ENCODE measurements around the gene ADGRL2. TPM values are rescaled to one million over a fixed set of nuclear protein-coding genes. Genes with fewer than 3 reads are reported as not detected.
A peak's percentile ranks its signal among the peaks of the same experiment; 100 is the strongest.

ADGRL2 gene
- 29.4 and 36.4 TPM in 2 replicates for total RNA-seq (2014; rRNA removed; shearing (Covaris generic))

DNA sequence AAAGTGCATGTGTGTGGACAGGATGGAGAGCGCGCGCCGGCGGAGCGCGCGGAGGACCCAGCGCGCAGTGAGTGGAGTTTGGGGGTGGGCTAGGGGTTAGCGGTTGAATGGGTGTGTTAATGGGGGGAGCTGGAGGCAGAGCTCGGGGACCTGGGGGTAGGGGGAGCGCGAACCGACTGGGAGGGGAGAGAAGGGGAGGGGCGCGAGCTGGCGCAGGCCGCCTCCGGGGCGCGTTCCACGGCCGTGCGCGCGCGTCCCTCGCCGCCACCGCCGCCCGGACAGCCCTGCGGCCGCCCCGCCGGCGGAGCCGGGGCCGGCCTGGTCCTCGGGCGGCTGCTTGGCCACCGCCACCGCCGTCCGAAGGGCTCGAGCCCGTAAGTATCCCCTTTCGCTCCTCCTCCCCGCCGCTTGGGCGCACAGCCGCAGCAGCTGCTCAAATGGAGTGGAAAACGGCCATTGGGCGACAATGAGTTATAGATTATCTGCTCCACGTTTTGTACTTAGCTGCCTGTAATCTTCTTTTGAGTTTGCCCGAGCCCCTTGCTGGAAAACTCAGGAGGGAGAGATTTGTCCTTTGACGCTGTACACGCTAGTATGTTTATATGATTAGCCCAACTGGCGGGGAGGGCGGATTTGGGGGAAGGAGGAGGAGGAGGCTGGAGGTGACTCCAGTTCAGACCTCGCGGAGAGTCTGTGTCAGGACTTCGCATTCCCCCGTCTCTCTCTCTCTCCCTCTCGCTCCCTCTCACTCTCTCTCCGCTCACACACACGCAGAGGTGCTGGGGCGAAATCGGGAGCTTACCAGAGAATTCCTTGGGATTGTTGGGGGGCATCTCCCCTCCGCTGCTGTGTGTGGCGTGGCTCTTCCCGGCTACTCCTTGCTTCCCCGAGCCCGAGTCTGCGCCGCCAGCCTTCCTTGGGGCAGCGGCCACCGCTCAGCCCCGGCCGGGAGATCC, at the start of gene ADGRL2:
TSS of gene ADGRL2 (plus strand) at position 240 of the 956 bp plus-strand sequence. CDS start 36,051 bp downstream, outside the sequence.
- DNase-seq (ENCODE audit: low spot score), result peak; percentile 84

GRCh38 chr1:81752840-81753239, 47.9 kb upstream of the ADGRL2 start:
- DNase-seq (ENCODE audit: low spot score), result no peak

GRCh38 chr1:81754424-81754823, 46.3 kb upstream of the ADGRL2 start:
- no peak for DNase-seq (ENCODE audit: low spot score)

DNA sequence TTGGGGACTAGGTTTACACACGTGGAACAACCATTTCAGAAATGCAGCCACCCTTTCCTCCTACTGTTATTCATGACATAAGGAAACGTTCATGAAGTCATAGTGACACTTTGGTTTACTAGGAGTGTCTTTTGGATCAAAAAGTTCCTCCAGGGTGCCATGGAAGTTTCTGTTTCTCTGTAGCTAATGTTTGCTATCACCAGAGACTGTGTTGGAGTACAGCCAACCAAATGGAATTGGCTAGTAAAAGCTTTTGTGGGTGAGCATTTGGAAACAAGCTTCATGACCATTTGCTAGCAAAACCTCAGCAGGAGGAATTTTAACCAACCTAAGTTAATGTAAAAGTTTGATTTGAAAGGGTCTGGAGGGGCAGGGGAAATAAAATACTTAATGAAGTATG, 43.9 kb upstream of the ADGRL2 start:
- no peak for DNase-seq (ENCODE audit: low spot score)

DNA sequence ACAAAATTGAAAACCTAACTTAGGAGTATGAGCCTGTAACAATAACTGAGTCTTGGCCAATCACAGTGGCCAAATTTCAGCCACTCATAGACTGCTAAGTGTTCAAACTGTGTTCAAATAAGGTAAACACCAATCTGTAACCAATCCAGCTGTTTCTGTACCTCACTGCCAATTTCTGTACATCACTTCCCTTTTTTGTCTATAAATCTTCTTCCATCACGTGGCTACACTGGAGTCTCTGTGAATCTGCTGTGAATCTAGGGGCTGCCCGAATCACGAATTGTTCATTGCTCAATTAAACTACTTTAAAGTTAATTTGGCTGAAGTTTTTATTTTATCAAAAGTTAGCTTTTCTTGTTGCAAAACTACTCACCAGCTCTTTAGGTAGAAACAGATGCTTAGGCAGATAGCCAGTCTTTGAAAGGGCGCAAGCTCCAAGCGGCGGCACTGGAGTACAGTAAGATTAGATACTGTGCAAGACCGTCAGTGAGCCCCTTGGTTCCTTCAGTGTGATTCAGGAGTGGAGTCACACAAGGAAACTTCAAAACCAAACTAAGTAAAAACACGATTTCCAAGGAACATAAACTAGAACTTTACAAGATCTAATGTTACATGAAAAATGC, 43.2 kb upstream of the ADGRL2 start:
- no peak for DNase-seq (ENCODE audit: low spot score)

DNA sequence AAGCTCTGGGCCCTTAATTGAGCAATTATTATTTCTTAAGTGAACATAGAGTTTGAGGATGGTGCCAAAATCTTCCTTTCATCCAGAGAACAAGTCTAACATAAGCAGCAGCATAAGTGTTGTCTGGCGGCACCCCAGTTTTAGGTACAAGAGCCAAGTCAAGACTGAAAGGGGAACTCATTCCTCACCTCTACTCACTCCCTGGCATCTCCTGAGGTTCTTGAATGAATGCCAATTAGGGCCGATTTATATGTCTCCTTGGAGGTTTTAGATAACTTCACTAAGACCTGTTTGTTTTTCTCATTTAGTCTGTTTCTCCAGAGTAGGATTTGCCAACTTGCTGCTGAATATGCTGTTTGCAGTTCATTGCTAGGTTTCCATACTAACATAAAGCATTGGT, 42.6 kb upstream of the ADGRL2 start:
- no peak for DNase-seq (ENCODE audit: low spot score)

DNA sequence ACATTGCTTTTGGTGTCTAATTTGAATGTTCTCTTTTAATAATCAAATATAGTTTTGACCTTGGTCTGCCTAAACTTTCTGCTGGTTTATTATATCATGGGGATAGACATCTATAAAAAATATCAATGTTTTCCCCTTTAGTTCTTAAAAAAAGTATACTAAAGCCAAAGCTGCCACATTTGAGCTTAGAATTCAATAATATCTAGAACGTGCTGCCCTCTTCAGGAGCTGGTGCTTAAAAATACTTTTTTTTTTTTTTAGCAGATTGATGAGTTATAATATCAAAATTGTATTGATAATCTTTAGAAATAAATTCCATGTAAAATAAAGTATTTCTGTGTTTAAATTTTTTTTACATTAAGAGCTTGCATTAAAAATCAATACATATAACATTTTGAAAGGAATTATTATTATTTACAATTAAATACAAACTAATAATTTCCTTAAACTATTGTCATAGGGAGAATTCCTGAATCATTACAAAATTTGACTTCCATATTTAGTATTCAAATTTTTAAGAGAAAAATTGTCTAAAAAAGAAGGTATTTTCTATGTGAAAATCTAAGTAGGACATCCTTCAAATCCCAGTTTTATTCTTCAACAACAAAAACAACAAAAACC, 40.1 kb upstream of the ADGRL2 start:
- DNase-seq (ENCODE audit: low spot score), result peak; percentile 7

GRCh38 chr1:81775510-81775909, 25.2 kb upstream of the ADGRL2 start:
- DNase-seq (ENCODE audit: low spot score), result no peak

DNA sequence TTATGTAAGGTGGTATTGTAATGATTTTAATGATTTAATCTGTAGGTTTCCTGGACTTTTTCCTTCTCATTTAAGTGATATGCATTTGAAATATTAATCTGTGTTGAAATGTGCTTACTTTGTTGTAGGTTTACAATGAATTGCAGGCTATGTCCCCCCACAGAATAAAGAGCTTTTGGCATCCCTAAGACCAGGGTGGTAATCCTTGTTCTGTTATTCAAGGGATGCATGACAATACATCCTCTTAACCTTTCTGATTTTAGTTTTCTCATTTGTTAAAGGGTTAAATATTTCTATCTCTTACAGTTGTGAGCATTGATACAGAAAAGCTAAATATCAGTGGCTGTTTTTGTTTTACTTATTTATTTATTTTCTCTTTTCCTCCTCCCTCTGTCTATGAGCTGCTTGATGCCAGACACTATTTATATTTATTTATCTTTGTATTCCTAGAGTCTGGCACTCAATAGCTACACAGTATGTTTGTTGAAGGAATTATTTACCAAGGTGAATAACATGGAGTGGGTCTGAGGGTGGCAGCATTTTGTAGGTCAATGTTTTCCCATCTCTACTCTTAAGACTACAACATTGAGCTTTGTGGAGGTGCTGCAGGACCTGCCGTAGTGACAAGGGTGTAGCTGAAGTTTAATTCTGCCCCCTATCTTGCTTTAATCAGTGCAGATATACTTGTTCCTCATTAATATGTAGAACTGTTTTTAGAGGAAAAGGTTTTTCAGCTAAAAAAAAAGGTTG, 19.9 kb upstream of the ADGRL2 start:
- DNase-seq (ENCODE audit: low spot score), result no peak

- DNase-seq (ENCODE audit: low spot score), result no peak
Measured at GRCh38 chr1:81781749-81782148, 19.0 kb upstream of the ADGRL2 start.

GRCh38 chr1:81792184-81792583, 8.6 kb upstream of the ADGRL2 start:
- no peak for DNase-seq (ENCODE audit: low spot score)

- no peak for DNase-seq (ENCODE audit: low spot score)
Measured at GRCh38 chr1:81797701-81798100, 3.0 kb upstream of the ADGRL2 start.

- no peak for DNase-seq (ENCODE audit: low spot score)
Measured at GRCh38 chr1:81799939-81800694, 617 bp upstream of the ADGRL2 start.

DNA sequence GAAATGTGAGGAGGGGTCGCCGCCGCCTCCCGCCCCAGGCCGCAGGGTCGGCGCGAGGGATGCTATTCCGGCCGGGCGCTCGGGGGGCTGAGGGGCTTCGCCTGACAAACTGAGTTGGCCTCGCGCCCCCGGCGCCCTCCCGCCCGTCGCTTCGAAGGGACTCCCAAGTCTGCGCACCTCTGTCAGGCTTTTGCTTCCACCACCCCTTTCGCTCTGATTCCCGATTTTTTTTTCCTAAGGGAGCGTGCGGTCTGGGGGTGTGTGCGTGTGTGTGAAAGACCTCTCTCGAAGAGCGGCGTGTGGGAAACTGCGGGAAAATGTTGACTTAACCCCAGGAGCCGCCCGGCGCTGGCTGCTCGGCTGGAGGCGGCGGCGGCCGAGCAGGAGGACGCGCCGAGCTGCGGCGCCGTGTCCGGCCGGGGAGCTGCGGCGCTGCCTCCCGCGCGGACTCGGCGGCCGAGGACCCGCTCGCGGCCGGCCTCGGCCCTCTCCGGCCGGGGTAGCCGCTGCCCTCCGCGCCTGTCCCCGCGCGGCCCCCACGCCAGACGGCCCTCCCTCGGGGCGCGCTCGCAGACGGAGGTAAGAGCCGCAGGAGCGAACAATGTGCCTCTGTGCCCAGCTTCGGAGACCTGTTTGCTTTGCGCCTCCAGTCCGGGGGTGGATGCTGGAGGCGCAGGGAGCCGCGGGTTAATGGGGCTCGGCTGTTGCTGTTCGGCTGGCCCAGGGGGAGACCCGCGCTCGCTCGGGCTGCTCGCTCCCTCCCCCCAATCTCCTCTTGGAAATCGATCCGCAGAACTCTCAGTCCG, 1.1 kb downstream of the ADGRL2 start:
- DNase-seq (ENCODE audit: low spot score), result no peak

DNA sequence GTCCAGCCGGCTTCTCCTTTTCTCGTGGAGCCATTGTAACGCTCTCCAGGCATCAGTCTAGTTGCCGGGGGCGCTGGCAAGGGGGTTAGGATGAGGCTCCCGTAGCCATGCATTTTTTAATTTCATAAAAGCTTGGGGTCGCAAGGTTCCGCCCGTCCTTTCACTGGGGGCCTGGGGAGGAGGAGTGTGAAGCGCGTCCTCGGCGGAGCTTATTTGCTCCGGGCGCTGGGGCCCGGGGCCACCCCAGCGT, 1.6 kb downstream of the ADGRL2 start:
- no peak for DNase-seq (ENCODE audit: low spot score)

DNA sequence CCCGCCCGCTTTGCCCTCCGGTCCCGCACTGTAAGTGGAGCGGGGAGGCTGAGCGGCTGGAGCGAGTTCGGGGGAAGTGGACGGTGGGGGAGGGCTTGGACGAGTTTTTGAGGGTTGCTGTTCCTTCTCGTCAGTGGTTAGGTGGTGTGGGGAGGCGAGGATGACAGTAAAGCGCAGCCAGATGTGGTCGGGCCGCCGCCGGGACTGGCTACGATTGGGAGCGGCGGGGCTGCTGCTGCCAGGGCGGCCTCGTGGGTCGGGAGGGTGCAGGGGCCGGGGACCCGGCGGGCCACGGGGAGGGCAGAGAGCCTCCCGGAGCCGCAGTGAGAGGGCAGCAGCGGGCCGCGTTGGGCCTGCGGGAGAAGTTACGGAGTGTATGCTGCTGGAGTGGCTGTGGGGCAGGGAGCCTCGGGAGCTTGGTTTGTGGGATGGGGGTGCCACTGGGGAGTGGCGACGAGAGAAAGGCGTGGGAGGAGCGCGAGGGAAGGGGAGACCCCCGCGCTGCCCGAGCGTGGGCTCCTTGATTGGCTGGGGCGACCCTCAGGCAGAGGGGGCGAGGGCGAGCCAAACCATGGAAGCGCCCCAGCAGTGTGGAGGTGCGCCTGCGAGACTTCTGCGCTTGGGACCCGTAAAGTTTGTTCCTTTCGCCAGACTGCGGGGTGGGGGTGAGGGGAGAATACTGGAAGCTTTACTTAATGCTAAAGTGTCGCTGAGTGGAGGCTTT, 2.1 kb downstream of the ADGRL2 start:
- no peak for DNase-seq (ENCODE audit: low spot score)

GRCh38 chr1:81803431-81804110, 2.8 kb downstream of the ADGRL2 start:
- no peak for DNase-seq (ENCODE audit: low spot score)

GRCh38 chr1:81804312-81804711, 3.6 kb downstream of the ADGRL2 start:
- no peak for DNase-seq (ENCODE audit: low spot score)
